ENCODE measurements around the gene PEPD. TPM values are rescaled to one million over a fixed set of nuclear protein-coding genes. Genes with fewer than 3 reads are reported as not detected.

Gene PEPD
- total RNA-seq, 1 donor from 2014 or later: 39.2 TPM

DNA sequence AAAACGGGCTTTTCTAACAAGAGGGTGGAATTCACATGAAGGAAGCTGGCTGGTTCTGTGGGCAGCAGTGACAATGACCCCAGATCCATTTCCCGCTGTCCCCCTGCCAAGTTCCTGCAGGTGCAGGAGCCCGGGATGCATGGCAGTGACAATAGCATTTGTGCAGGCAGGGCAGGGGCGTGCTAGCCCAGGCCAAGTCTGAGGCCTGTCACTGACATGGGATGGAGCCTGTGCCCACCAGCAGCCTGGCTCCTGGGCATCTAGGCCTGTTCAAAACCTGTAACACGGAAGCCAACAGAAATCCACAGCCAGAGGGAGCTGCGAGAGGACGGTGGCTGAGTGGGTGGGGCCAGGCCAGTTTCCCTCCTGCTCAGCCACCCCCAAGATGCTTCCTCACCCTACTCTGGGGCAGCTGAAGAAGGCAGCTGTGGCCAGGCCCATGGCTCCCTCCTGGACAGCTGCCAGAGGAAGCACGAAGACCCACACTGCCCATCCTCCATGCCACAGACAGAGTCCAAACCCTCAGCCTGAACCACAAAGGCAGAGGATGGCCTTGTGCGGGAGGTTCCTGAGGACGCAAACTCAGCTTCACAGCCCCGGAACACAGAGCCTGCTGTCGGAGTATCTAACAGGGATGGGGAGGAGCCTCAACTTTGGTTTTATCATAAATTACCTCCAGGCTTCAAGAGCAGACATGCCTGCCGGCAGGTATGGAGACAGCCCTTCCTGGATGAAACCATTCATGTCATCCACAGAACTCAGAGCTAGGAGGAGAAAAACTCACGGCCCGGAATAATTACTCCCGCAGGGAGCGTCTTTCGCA lies 74.0 kb downstream of the PEPD start:
- Mint-ChIP-seq H3K27ac (no peak overlapping the region), H3K36me3 (ENCODE audit: insufficient read depth) (no peaks in the 10 kb centered on the region), H3K4me1 (ENCODE audit: low read depth) (no peaks in the 10 kb centered on the region), H3K4me3 (ENCODE audit: low read depth) (no peak overlapping the region), H3K27me3 (no peaks in the 10 kb centered on the region), H3K9me3 (ENCODE audit: low read depth) (no peaks in the 10 kb centered on the region)
- TF ChIP-seq CTCF (IDR thresholded peaks at IDR 0.05; ENCODE audit: unreplicated experiment): no peak
- no peak for DNase-seq (ENCODE audit: low spot score, unreplicated experiment)

- DNase-seq (ENCODE audit: low spot score, unreplicated experiment): no peak
- no peaks in the 10 kb centered on the region for H3K36me3 Mint-ChIP-seq (ENCODE audit: insufficient read depth)
- no peaks in the 10 kb centered on the region for H3K4me1 Mint-ChIP-seq (ENCODE audit: low read depth)
- no peaks in the 10 kb centered on the region for H3K9me3 Mint-ChIP-seq (ENCODE audit: low read depth)
- no peak overlapping the region for H3K4me3 Mint-ChIP-seq (ENCODE audit: low read depth)
- H3K27me3 Mint-ChIP-seq: no peaks in the 10 kb centered on the region
- no peak overlapping the region for H3K27ac Mint-ChIP-seq
- no peak for TF ChIP-seq CTCF (IDR thresholded peaks at IDR 0.05; ENCODE audit: unreplicated experiment)
Measured at GRCh38 chr19:33446330-33447293, 75.0 kb downstream of the PEPD start.

DNA sequence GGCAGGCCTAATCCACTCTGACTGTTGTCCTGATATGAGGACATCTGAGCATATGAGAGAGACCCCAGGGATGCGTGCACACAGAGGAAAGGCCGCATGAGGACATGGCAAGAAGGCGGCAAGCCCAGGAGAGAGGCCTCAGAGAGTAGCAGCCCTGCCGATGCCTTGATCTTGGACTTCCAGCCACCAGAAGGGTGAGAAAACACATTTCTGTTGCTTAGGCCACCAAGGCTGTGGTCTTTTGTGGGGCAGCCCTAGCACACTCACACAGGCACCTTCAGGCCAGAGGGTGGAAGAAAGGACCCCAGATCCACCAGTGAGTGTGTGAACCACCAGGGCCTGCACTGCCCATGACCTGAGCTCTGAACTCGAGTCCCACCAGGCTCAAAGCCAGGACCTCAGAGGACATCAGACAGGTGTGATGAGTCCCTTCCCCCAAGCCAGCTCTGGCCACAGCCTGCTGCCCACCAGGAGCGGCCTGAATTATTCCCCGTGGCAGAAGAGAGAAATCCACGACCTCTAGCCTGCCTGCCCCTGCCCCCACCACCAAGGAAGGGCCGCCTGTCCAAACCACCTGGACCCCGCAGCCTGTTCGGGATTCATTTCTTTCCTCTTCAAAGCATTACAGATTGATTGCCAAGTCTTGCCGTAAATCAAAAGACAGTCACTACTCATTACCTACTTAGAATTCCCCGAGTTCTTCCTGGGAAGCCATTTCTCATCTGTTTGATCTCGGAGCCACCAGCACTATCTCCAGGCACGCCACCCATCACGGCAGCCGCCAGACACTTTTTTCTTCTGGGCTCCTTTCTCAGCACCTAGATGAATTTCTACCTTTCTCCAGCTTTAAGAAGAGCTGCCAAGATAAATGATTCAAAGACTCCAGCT lies 75.9 kb downstream of the PEPD start:
- no peak for TF ChIP-seq CTCF (IDR thresholded peaks at IDR 0.05; ENCODE audit: unreplicated experiment)
- Mint-ChIP-seq H3K27me3 (no peaks in the 10 kb centered on the region), H3K4me1 (ENCODE audit: low read depth) (no peaks in the 10 kb centered on the region), H3K27ac (no peak overlapping the region), H3K9me3 (ENCODE audit: low read depth) (no peaks in the 10 kb centered on the region), H3K4me3 (ENCODE audit: low read depth) (no peak overlapping the region), H3K36me3 (ENCODE audit: insufficient read depth) (no peaks in the 10 kb centered on the region)
- no peak for DNase-seq (ENCODE audit: low spot score, unreplicated experiment)

GRCh38 chr19:33444562-33445441 lies 76.8 kb downstream of the PEPD start:
- no peaks in the 10 kb centered on the region for H3K36me3 Mint-ChIP-seq (ENCODE audit: insufficient read depth)

More at GRCh38 chr19:33444562-33445441, 76.8 kb downstream of the PEPD start:
- H3K27me3 Mint-ChIP-seq: no peaks in the 10 kb centered on the region
- DNase-seq (ENCODE audit: low spot score, unreplicated experiment): no peak
- H3K27ac Mint-ChIP-seq: no peak overlapping the region
- no peak overlapping the region for H3K4me3 Mint-ChIP-seq (ENCODE audit: low read depth)
- no peak for TF ChIP-seq CTCF (IDR thresholded peaks at IDR 0.05; ENCODE audit: unreplicated experiment)
- no peaks in the 10 kb centered on the region for H3K9me3 Mint-ChIP-seq (ENCODE audit: low read depth)
- H3K4me1 Mint-ChIP-seq (ENCODE audit: low read depth): no peaks in the 10 kb centered on the region

Data from progenitor cell of endocrine pancreas (in vitro differentiated cells).